HG03139 (cell line): ENCODE data around the gene DACT3.

Experiments used
- ATAC-seq: cut with Tn5 transposase; IDR thresholded peaks from one replicate; pipeline ENCODE4 v1.9.1; 2021; ENCODE audit not compliant: unreplicated experiment

Gene DACT3

GRCh38 chr19:46614114-46614722, 46.8 kb downstream of the DACT3 start:
- no peak for ATAC-seq

GRCh38 chr19:46613525-46613924, 47.5 kb downstream of the DACT3 start:
- no peak for ATAC-seq

- ATAC-seq: no peak
Observed at GRCh38 chr19:46611776-46612175, 49.2 kb downstream of the DACT3 start.

- ATAC-seq: no peak
Observed at GRCh38 chr19:46610851-46611770, 49.9 kb downstream of the DACT3 start.

GRCh38 chr19:46610413-46610775, 50.6 kb downstream of the DACT3 start:
- no peak for ATAC-seq

- no peak for ATAC-seq
Observed at GRCh38 chr19:46609511-46610412, 51.2 kb downstream of the DACT3 start.

GRCh38 chr19:46608581-46609345, 52.2 kb downstream of the DACT3 start:
- no peak for ATAC-seq

- ATAC-seq: no peak
Observed at GRCh38 chr19:46608178-46608577, 52.8 kb downstream of the DACT3 start.

- no peak for ATAC-seq
Observed at GRCh38 chr19:46607448-46607841, 53.5 kb downstream of the DACT3 start.

GRCh38 chr19:46606681-46607447, 54.1 kb downstream of the DACT3 start:
- ATAC-seq: no peak

- no peak for ATAC-seq
Observed at GRCh38 chr19:46606019-46606418, 55.0 kb downstream of the DACT3 start.

GRCh38 chr19:46605356-46605821, 55.6 kb downstream of the DACT3 start:
- ATAC-seq: no peak

GRCh38 chr19:46604781-46605355, 56.1 kb downstream of the DACT3 start:
- ATAC-seq: no peak

- ATAC-seq: no peak
Observed at GRCh38 chr19:46603752-46604231, 57.2 kb downstream of the DACT3 start.

- no peak for ATAC-seq
Observed at GRCh38 chr19:46603195-46603637, 57.8 kb downstream of the DACT3 start.

GRCh38 chr19:46602392-46603194, 58.4 kb downstream of the DACT3 start:
- ATAC-seq: no peak

- ATAC-seq: no peak
Observed at GRCh38 chr19:46601318-46602224, 59.4 kb downstream of the DACT3 start, which contains the start of gene CALM3. CALM3 (plus strand) TSS chr19:46601330; CDS start chr19:46601435, 105 bp downstream.
